Stimulated activated CD8-positive, alpha-beta memory T cell treated with anti-CD3 and anti-CD28 coated beads, Interleukin-15, amount 100 ng/mL, for 1 hour (primary cell): Measurements from ENCODE around the gene PLD4.

Experiments used
- DNase-seq: peaks from one replicate; pipeline ENCODE4 v3.0.0-alpha.2; 2020; ENCODE audit warnings: low read depth

PLD4 gene

GRCh38 chr14:104956290-104956890, 31.7 kb downstream of the PLD4 start:
- DNase-seq, result no peak

GRCh38 chr14:104957146-104958113, 32.8 kb downstream of the PLD4 start:
- no peak for DNase-seq

- DNase-seq, result no peak
These were observed 39.9 kb downstream of the PLD4 start for GRCh38 chr14:104964546-104964945.

- no peak for DNase-seq
These were observed 41.0 kb downstream of the PLD4 start for GRCh38 chr14:104965561-104966231.

GRCh38 chr14:104966261-104966865, 41.7 kb downstream of the PLD4 start:
- DNase-seq, result no peak

GRCh38 chr14:104966981-104967385, 42.3 kb downstream of the PLD4 start:
- no peak for DNase-seq

GRCh38 chr14:104967386-104968152, 42.9 kb downstream of the PLD4 start:
- DNase-seq, result no peak

GRCh38 chr14:104968153-104968527, 43.5 kb downstream of the PLD4 start:
- no peak for DNase-seq

GRCh38 chr14:104968541-104969401, 44.1 kb downstream of the PLD4 start:
- DNase-seq, result no peak

- DNase-seq, result no peak
These were observed 45.1 kb downstream of the PLD4 start for GRCh38 chr14:104969741-104970230.

GRCh38 chr14:104970231-104971068, 45.8 kb downstream of the PLD4 start:
- no peak for DNase-seq

- no peak for DNase-seq
These were observed 47.0 kb downstream of the PLD4 start for GRCh38 chr14:104971447-104972240.

- no peak for DNase-seq
These were observed 47.8 kb downstream of the PLD4 start for GRCh38 chr14:104972301-104973134.

- no peak for DNase-seq
These were observed 48.4 kb downstream of the PLD4 start for GRCh38 chr14:104973135-104973384.

- no peak for DNase-seq
These were observed 48.9 kb downstream of the PLD4 start for GRCh38 chr14:104973385-104974145.

- DNase-seq, result no peak
These were observed 49.5 kb downstream of the PLD4 start for GRCh38 chr14:104974146-104974541.

GRCh38 chr14:104974665-104975390, 50.1 kb downstream of the PLD4 start:
- DNase-seq, result no peak
